GM23338 (cell line): ENCODE data around the gene DLG2. TPM values are rescaled to one million over a fixed set of nuclear protein-coding genes. Genes with fewer than 3 reads are reported as not detected.

Source experiments
- CREB1 ChIP-seq: fragments of 250-450 bp; sonication (Bioruptor Pico); IDR thresholded peaks from 2 replicates; pipeline ENCODE4 v1.5.0; 2020; ENCODE audit warnings: low read depth, mild to moderate bottlenecking, moderate library complexity
- ETS1 ChIP-seq: IDR thresholded peaks from 2 replicates; pipeline ENCODE4 v1.6.1; 2016; ENCODE audit warnings: antibody characterized with exemption
- JUNB ChIP-seq: IDR thresholded peaks from one replicate; pipeline ENCODE4 v1.6.1; 2016; ENCODE audit warnings: antibody characterized with exemption; ENCODE audit not compliant: unreplicated experiment
- ZNF331 ChIP-seq: fragments of 250-450 bp; sonication (Bioruptor Pico); IDR thresholded peaks from 2 replicates; pipeline ENCODE4 v1.5.0; 2020; ENCODE audit warnings: low read depth, mild to moderate bottlenecking, moderate library complexity
- ZNF462 ChIP-seq: fragments of 250-450 bp; sonication (Bioruptor Pico); IDR thresholded peaks from 2 replicates; pipeline ENCODE4 v1.5.0; 2020; ENCODE audit warnings: mild to moderate bottlenecking, moderate library complexity
- polyA plus RNA-seq: library from polyadenylated mRNA; unstranded; fragments of >200 nt; fragmentation: Nextera tagmentation; extraction: Ambion mirVana; gene quantifications from 2 replicates; pipeline ENCODE4 v1.2.1, GENCODE V29; 2016
- total RNA-seq: library from RNA; depleted of rRNA; stranded (reverse); fragments of >200 nt; shearing (Covaris generic); gene quantifications from 2 replicates; pipeline ENCODE4 v1.2.3, GENCODE V29; 2014
- TF ChIP-seq, protein P1 (sequence below), 2 experiments: fragments of 200-600 bp in 1 of 2; sonication (generic) in 1 of 2; conservative IDR thresholded peaks; 2 replicates each; pipeline versions ENCODE4 v1.5.1 to v1.6.1; 2016 to 2017; ENCODE audit warnings: antibody characterized with exemption in 2 of 2, low read depth in 2 of 2, mild to moderate bottlenecking in 2 of 2, moderate library complexity in 1 of 2

DLG2 gene
- total and polyA plus RNA-seq, 2 experiments from 2014 or later = 19.8 to 21.5 TPM

- TF ChIP-seq ZNF462 (CRISPR knock-in tag) = no peak
- no peak for TF ChIP-seq ETS1
- no peak for TF ChIP-seq JUNB
- no peak for TF ChIP-seq ZNF331 (CRISPR knock-in tag)
- TF ChIP-seq CREB1 (CRISPR knock-in tag) = no peak
- TF ChIP-seq, protein P1, sequence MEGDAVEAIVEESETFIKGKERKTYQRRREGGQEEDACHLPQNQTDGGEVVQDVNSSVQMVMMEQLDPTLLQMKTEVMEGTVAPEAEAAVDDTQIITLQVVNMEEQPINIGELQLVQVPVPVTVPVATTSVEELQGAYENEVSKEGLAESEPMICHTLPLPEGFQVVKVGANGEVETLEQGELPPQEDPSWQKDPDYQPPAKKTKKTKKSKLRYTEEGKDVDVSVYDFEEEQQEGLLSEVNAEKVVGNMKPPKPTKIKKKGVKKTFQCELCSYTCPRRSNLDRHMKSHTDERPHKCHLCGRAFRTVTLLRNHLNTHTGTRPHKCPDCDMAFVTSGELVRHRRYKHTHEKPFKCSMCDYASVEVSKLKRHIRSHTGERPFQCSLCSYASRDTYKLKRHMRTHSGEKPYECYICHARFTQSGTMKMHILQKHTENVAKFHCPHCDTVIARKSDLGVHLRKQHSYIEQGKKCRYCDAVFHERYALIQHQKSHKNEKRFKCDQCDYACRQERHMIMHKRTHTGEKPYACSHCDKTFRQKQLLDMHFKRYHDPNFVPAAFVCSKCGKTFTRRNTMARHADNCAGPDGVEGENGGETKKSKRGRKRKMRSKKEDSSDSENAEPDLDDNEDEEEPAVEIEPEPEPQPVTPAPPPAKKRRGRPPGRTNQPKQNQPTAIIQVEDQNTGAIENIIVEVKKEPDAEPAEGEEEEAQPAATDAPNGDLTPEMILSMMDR (conservative IDR thresholded peaks at IDR 0.05; ENCODE audit: low read depth in 2 of 2) = no peak
Measured at GRCh38 chr11:84795698-84796097, 831.4 kb downstream of the DLG2 start (continued).
